CD4-positive, alpha-beta T cell treated with Interleukin-4 for 1 hour (primary cell): ENCODE data around the gene NRG3.

Source experiments
- DNase-seq, 2 donors: peaks; one replicate each; pipeline ENCODE4 v3.0.0-alpha.2; 2020 to 2022

Gene NRG3

GRCh38 chr10:82128527-82128926 is 253.5 kb downstream of the NRG3 start:
- no peak for DNase-seq

- no peak for DNase-seq
Measured at GRCh38 chr10:82136103-82136502, 261.1 kb downstream of the NRG3 start.

GRCh38 chr10:82144153-82144552 is 269.2 kb downstream of the NRG3 start:
- no peak for DNase-seq

- DNase-seq = no peak
Measured at GRCh38 chr10:82148764-82149163, 273.8 kb downstream of the NRG3 start.

- DNase-seq = no peak
Measured at GRCh38 chr10:82149674-82150073, 274.7 kb downstream of the NRG3 start.

- DNase-seq = no peak
Measured at GRCh38 chr10:82150123-82150900, 275.3 kb downstream of the NRG3 start.

GRCh38 chr10:82160307-82160706 is 285.3 kb downstream of the NRG3 start:
- no peak for DNase-seq

GRCh38 chr10:82161264-82161663 is 286.3 kb downstream of the NRG3 start:
- DNase-seq = no peak

GRCh38 chr10:82162549-82163195 is 287.7 kb downstream of the NRG3 start:
- no peak for DNase-seq

- DNase-seq = no peak
Measured at GRCh38 chr10:82171899-82172298, 296.9 kb downstream of the NRG3 start.

- no peak for DNase-seq
Measured at GRCh38 chr10:82176587-82176986, 301.6 kb downstream of the NRG3 start.

GRCh38 chr10:82190432-82191260 is 315.7 kb downstream of the NRG3 start:
- no peak for DNase-seq

- DNase-seq = no peak
Measured at GRCh38 chr10:82191653-82192052, 316.7 kb downstream of the NRG3 start.

GRCh38 chr10:82192665-82193064 is 317.7 kb downstream of the NRG3 start:
- DNase-seq = no peak

- DNase-seq = no peak
Measured at GRCh38 chr10:82194419-82194818, 319.4 kb downstream of the NRG3 start.

GRCh38 chr10:82206831-82207230 is 331.8 kb downstream of the NRG3 start:
- no peak for DNase-seq

GRCh38 chr10:82208726-82209125 is 333.7 kb downstream of the NRG3 start:
- DNase-seq = no peak

GRCh38 chr10:82210331-82210730 is 335.3 kb downstream of the NRG3 start:
- DNase-seq = no peak

GRCh38 chr10:82211346-82211745 is 336.4 kb downstream of the NRG3 start:
- DNase-seq = no peak

GRCh38 chr10:82212753-82213152 is 337.8 kb downstream of the NRG3 start:
- DNase-seq = no peak

GRCh38 chr10:82213784-82214183 is 338.8 kb downstream of the NRG3 start:
- DNase-seq = no peak

GRCh38 chr10:82221056-82221455 is 346.1 kb downstream of the NRG3 start:
- DNase-seq = no peak

- no peak for DNase-seq
Measured at GRCh38 chr10:82221601-82222149, 346.7 kb downstream of the NRG3 start.
